AG20443 (cell line): ENCODE results near the gene CDH4.

ENCODE experiments used
- DNase-seq: peaks from one replicate; pipeline ENCODE4 v3.0.0; 2012; ENCODE audit warnings: low spot score, mixed read lengths

The CDH4 gene

GRCh38 chr20:61561111-61561830 is 309.2 kb downstream of the CDH4 start:
- DNase-seq: no peak

DNA sequence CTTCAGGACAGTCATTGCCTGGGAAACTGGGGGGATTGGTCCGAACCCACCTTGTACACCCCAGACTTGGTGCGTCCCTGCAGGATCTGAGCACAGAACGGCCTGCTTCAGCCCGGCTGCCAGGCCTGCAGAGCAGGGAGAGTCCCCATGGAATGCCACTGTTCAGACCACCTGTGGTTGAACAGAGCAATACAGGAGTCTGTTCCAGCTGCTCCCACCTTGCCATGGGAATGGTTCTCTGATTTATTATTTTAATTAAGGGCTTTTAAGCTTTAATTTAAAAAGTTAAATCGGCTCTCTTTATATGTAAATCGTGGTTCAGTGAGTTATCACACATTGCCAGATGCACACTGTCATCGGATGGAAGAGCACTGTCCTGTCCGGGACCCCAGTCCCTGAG is 310.4 kb downstream of the CDH4 start:
- DNase-seq: no peak

- no peak for DNase-seq
Measured at GRCh38 chr20:61562897-61563504, 310.9 kb downstream of the CDH4 start.

DNA sequence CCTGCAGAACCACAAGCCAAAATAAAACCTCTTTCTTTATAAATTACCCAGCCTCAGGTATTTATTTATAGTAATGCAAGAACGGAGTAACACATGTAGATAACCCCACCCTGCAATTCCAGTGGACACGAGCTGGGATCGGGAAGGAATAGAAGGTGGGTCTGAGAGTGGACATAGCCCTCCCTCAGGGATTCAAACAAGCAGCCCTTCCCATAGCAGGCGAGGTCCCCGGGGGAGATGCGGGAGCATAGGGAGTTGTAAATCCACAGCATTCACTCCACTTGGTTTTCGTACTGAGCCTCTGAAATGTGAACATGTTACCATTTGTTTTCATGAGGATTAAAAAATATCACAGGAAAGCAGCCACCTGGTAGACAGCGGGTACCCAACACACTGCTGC is 312.6 kb downstream of the CDH4 start:
- no peak for DNase-seq

GRCh38 chr20:61565791-61566190 is 313.7 kb downstream of the CDH4 start:
- no peak for DNase-seq

DNA sequence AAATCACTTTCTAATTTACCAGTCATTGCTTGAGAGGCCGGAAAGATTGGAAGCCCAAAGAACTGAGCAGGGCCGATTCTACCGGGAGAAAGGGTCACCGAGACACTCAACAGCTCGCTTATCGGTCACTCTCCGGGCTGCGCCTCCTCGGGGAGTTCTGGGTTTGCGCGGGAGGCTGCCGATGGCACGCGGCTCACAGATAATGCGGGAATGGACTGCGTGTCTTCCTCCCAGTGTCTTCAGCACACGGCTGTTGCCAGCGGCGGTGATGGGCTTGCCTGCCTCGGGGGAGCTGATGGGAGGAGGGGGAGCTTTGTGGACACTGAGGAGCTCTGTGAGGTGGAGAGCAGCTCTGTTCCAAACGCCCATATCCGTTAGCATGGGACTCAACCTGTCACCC is 314.6 kb downstream of the CDH4 start:
- no peak for DNase-seq

DNA sequence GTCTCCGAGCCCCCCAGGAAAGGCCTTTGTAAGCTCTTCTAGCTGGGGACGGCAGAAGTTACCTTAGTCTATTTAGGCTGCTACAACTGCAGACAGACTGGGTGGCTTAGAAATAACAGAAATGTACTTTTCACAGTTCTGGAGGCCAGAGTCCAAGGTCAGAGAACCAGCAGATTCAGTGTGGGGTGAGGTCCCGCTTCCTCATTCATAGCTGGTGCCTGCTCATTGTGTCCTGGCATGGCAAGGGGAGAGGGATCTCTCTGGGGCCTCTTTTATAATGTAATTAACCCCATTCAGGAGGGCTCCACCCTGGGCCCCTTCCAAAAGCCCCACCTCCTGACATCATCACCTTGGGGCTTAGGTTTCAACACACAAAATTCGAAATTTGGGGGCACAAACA is 315.1 kb downstream of the CDH4 start:
- DNase-seq: no peak

DNA sequence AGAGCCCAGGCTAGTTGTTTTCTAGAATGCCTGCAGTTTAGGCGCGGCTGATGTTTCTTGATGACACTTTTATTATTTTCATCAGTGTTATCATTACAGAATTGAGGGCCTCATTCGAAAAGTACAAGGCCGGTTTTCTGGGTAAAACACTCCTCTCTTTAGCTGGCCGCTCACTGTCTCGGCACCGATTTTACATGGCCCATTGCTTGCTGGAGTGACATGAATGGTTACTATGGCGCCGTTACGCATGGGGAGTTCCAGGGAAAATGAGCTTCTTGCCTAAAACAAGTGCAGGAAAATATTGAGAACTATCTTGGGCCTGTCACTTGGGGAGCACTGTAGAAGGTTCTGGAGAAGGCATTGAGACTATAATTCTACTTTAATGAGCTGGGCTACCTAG is 317.8 kb downstream of the CDH4 start:
- no peak for DNase-seq

DNA sequence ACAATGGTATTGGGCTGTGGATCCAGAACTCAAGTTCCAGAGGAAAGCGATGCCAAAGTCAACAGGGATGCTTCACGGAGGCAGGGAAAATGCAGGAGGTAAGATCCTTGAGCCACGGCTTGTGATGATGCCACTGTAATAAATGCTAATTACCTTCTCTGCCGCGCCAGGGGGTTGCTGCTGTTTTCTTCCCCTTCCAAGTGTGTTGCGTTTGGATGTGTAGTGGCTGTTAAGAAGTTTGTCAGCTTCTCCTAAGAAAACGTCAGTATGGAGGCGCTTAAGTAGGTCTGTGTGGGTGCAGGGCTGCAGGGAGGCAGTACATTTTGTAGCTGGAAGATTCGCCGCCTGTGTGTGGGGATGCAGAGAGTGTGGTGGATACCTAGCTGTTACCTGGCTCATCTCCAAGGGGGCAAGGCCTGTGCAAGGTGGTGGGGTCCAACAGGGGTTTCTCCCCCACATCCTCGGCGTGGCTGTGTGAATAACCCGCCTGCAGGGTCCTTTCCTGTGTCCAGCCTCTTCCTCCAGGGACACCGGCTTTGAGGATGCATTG is 318.7 kb downstream of the CDH4 start:
- no peak for DNase-seq

GRCh38 chr20:61571221-61571620 is 319.2 kb downstream of the CDH4 start:
- DNase-seq: no peak

- DNase-seq: no peak
Measured at GRCh38 chr20:61571916-61572711, 320.1 kb downstream of the CDH4 start.

DNA sequence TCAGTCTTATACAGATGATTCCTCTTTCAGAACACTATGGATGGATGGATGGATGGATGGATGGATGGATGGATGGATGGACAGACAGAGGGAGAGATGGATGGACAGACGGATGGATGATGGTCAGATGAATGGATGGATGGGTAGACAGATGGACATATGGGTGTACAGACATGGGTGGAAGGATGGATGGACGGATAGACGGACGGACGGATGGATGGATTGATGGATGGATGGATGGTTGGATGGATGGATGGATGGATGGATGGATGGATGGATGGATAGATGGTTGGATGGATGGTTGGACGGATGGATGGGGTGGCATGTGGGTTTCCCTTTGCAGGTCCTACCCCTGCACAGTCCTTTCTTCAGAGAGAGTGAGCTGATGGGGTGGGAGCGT is 320.7 kb downstream of the CDH4 start:
- DNase-seq: no peak

DNA sequence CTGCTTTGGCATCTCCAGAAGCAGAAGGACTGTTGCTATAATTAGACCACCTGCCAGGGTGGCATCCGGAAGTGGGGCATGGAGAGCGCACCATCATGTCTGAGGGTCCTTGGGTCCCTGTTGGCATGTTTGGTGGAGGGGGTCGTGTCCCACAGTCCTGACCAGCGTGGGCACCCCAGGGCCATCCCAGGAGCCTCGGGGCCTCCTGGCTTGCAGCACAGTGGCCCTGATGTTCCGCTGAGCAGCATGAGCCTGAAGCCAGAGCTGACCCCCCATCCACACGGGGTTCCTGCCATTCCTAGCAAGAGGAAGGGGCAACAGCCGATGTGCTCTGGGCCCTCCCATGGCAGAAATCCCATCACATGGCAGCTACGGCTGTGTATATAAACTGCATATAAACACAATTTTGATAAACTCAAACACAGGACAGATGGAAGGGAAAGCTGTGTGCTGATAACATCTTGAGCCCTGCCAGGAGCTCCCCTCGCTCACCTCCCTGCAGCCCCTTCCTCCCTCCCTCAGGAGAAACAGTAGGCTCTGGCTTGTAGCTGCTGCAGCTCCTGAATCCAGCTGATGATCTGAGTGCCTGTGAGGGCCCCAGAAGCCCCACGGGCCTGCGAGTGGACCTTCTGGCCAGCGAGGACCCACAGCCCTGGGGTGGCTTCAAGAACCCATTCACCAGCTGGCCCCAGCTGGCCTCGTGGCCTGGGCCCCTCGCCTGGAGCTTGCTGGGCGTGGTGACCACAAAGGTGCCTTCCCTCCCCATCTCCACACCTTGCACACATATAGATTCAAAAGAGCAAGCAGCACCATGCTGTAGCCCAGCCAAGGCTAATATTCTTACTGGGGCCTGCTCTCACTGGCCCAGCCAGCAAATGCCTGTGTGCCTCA is 321.6 kb downstream of the CDH4 start:
- DNase-seq: no peak

GRCh38 chr20:61575151-61575937 is 323.3 kb downstream of the CDH4 start:
- no peak for DNase-seq

- DNase-seq: no peak
Measured at GRCh38 chr20:61576372-61576771, 324.3 kb downstream of the CDH4 start.

GRCh38 chr20:61577065-61577464 is 325.0 kb downstream of the CDH4 start:
- no peak for DNase-seq

GRCh38 chr20:61579908-61580307 is 327.8 kb downstream of the CDH4 start:
- DNase-seq: no peak

DNA sequence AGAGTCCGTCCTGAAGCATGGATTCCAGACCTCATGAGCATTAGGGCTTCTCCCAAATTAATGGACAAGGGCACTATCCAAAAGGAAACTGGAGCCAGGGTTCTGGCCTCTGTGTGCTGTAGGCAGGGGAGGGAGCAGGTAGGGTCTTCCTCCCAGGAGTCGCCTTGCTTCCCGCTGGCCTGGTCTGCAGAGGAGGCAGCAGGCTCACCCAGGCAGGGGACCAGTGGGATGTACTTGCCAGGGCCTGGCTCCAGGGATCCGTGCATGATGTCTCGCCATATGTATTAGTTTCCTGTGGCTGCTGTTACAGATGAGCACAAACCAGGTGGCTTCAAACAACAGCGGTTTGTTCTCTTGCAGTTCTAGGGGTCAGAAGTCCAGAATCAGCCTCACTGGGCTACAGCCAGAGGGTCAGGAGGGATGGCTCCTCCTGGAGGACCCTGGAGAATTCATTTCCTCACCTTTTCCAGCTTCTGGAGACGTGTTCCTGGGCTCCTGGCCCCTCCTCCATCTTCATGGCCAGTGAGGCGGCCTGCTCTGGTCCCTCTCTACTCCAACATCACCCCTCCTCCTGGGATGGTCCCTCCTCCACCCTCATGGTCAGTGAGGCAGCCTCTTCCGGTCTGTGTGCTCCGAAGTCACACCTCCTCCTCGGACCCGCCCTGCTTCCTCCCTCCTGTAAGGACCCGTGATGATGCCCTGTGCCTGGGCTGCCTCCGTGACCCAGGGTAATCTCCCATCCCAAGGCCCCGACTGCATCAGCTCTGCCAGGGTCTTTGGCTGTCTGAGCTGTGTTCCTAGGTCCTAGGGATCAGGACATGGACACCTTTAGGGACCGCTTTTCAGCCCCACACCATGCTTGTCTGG is 329.1 kb downstream of the CDH4 start:
- DNase-seq: no peak

- DNase-seq: no peak
Measured at GRCh38 chr20:61581825-61582188, 329.7 kb downstream of the CDH4 start.
